NCI-H524 (cell line): ENCODE data around the gene DNAL4.

Source experiments
- DNase-seq, 2 experiments: peaks; one replicate each; lab custom pipeline; 2025; lab: John Stamatoyannopoulos, UW

The DNAL4 gene

GRCh38 chr22:38786631-38787030 is 7.3 kb downstream of the DNAL4 start:
- DNase-seq, result peak; percentile 71 to 86

- DNase-seq, result peak; percentile 8 to 26
Measured at GRCh38 chr22:38784856-38785255, 9.1 kb downstream of the DNAL4 start.

- DNase-seq, result no peak
Measured at GRCh38 chr22:38784035-38784434, 9.9 kb downstream of the DNAL4 start.

- no peak for DNase-seq
Measured at GRCh38 chr22:38783095-38783615, 10.8 kb downstream of the DNAL4 start.

- DNase-seq, result no peak
Measured at GRCh38 chr22:38782402-38783094, 11.4 kb downstream of the DNAL4 start.

GRCh38 chr22:38781033-38781432 is 12.9 kb downstream of the DNAL4 start:
- DNase-seq, result no peak

GRCh38 chr22:38777087-38777671 is 16.8 kb downstream of the DNAL4 start:
- no peak for DNase-seq

GRCh38 chr22:38776086-38776485 is 17.9 kb downstream of the DNAL4 start:
- DNase-seq, result no peak

- DNase-seq, result no peak
Measured at GRCh38 chr22:38775656-38776055, 18.3 kb downstream of the DNAL4 start.

GRCh38 chr22:38774496-38775166 is 19.3 kb downstream of the DNAL4 start:
- no peak for DNase-seq

- no peak for DNase-seq
Measured at GRCh38 chr22:38773363-38773946, 20.5 kb downstream of the DNAL4 start.

GRCh38 chr22:38772623-38772873 is 21.4 kb downstream of the DNAL4 start:
- no peak for DNase-seq

GRCh38 chr22:38770257-38770949 is 23.5 kb downstream of the DNAL4 start:
- DNase-seq, result no peak

GRCh38 chr22:38768036-38768435 is 25.9 kb downstream of the DNAL4 start:
- no peak for DNase-seq

GRCh38 chr22:38767313-38767712 is 26.6 kb downstream of the DNAL4 start:
- no peak for DNase-seq

- DNase-seq, result peak; percentile 40 to 80
Measured at GRCh38 chr22:38766076-38766777, 27.7 kb downstream of the DNAL4 start.

- DNase-seq, result peak; percentile 81 to 85
Measured at GRCh38 chr22:38762551-38762983, 31.4 kb downstream of the DNAL4 start.

GRCh38 chr22:38761202-38762162 is 32.5 kb downstream of the DNAL4 start:
- no peak for DNase-seq

- DNase-seq, result peak; percentile 68 to 92
Measured at GRCh38 chr22:38760477-38761201, 33.3 kb downstream of the DNAL4 start.

- no peak for DNase-seq
Measured at GRCh38 chr22:38759005-38759404, 34.9 kb downstream of the DNAL4 start.
